ENCODE data around the gene HNF1B. TPM values are rescaled to one million over a fixed set of nuclear protein-coding genes. Genes with fewer than 3 reads are reported as not detected.
"Not testable (repeated sequence)": the region's sequence is repeated elsewhere in the genome, so short reads cannot be mapped to it uniquely, and the experiment has no call there.

Gene HNF1B, protein sequence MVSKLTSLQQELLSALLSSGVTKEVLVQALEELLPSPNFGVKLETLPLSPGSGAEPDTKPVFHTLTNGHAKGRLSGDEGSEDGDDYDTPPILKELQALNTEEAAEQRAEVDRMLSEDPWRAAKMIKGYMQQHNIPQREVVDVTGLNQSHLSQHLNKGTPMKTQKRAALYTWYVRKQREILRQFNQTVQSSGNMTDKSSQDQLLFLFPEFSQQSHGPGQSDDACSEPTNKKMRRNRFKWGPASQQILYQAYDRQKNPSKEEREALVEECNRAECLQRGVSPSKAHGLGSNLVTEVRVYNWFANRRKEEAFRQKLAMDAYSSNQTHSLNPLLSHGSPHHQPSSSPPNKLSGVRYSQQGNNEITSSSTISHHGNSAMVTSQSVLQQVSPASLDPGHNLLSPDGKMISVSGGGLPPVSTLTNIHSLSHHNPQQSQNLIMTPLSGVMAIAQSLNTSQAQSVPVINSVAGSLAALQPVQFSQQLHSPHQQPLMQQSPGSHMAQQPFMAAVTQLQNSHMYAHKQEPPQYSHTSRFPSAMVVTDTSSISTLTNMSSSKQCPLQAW
- not detected for polyA plus RNA-seq

GRCh38 chr17:37744961-37745800 is at the start of gene HNF1B:
Gene HNF1B, minus strand, starts transcription at chr17:37745059. Its CDS starts 175 bp downstream, at chr17:37744884.
- Mint-ChIP-seq H3K9me3 (no peaks in the 10 kb centered on the region), H3K36me3 (no peaks in the 10 kb centered on the region), H3K27me3 (ENCODE audit: low read depth in 3 of 3) (peaks cover 8 to 28% (median 27%) of the 10 kb centered on the region in 3 donors), H3K27ac (no peak within 1 kb of the TSS), H3K4me3 (peak within 1 kb of the TSS; percentile 28 to 59 (median 41)), H3K4me1 (peaks cover 11 to 14% of the 10 kb centered on the region in 2 donors)
- no peak for DNase-seq

DNA sequence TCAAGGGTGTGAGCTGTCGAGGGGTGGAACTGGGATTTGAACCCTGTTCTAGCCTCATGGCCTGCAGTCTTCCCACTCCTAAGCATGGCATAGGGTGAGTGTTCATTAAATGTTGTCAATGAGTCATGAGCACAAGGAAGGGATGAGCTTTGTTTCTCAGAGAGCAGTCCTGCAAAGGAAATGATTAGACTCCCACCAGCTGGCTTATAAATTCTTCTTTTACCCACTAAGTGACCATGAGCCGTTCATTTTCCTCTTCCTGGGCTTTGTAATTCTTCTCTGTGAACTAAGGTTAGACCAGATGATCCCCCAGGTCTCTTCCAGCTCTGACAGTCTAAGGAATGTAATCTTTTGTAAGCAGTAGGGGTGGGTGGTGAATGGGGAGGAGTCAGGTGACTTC is 47.9 kb upstream of the HNF1B start:
- Mint-ChIP-seq H3K27ac (no peak overlapping the region), H3K4me1 (no peaks in the 10 kb centered on the region), H3K9me3 (no peaks in the 10 kb centered on the region), H3K36me3 (no peaks in the 10 kb centered on the region), H3K4me3 (no peak overlapping the region), H3K27me3 (ENCODE audit: low read depth in 3 of 3) (peaks cover 2 to 11% (median 4%) of the 10 kb centered on the region in 3 donors)
- DNase-seq: no peak

GRCh38 chr17:37791447-37792399 is 46.9 kb upstream of the HNF1B start:
- no peaks in the 10 kb centered on the region for H3K36me3 Mint-ChIP-seq
- H3K4me3 Mint-ChIP-seq: no peak overlapping the region
- peak; percentile 31 to 47 (median 43) for DNase-seq
- no peak overlapping the region for H3K27ac Mint-ChIP-seq
- H3K27me3 Mint-ChIP-seq (ENCODE audit: low read depth in 3 of 3): peaks cover 2 to 11% (median 8%) of the 10 kb centered on the region in 3 donors
- no peaks in the 10 kb centered on the region for H3K9me3 Mint-ChIP-seq
- H3K4me1 Mint-ChIP-seq: no peaks in the 10 kb centered on the region

DNA sequence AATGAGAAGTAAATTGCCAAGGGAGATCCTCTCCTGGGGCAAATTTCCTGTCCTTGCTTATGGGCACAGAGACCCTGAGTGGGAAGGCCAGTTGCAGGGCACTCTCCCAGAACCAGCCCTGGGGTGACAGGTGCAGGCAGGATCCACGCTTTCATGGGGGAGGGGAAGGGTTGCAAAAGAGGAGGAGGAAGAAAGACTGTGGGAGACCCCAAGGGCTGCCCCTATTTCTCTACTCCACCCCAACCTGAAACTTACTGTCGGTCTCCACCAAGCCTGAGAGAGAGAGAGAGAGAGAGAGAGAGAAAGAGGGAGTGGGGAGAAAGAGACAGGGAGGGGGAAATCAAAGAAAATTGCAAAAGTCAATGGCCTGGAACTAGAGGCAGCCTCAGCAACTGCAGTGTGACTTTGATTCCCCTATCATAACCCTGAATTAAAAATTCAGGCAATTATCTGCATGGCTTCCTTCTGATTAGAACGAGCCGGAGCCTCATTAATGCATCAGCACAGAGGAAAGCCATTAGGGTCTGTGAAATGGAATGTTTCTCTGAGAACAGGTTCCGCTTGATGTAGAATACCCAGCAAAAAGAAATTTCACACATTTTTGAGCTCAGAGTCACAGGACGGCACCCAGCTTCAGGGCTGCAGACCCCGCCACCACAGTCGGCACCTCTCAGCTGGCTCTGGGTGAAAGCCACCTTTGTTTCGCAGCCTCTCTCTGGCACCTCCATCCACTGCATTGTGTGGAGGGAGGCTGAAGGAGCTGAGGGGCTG is 45.1 kb upstream of the HNF1B start:
- Mint-ChIP-seq H3K27me3 (ENCODE audit: low read depth in 3 of 3) (peaks cover 4 to 11% (median 8%) of the 10 kb centered on the region in 3 donors), H3K36me3 (no peaks in the 10 kb centered on the region), H3K4me3 (no peak overlapping the region), H3K4me1 (no peaks in the 10 kb centered on the region), H3K9me3 (no peaks in the 10 kb centered on the region), H3K27ac (no peak overlapping the region)
- no peak for DNase-seq

DNA sequence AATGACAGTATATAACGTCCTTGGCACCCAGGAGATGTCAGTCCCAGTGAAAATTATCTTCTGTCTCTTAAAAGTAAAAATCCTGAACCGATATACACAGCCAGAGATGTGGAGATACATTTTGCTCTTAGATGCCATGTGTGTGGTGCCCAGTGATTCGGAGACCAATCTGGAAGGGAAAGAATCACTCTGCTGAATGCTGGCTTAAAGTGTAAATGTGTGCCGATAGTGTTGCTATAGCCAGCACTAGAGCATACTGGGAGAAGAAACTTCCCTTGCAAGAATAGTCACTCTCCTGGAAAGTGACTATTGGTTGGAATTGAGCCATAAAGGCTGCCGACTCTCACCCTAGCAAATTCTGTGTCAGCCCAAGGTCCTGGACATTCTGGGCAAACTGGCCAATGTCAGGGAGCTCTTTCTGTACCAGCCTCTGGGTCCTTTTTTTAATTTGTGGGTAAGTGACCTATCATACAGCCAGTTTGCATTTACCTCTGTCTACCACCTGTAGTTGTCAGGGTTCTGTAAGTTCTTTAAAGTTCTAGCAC is 44.2 kb upstream of the HNF1B start:
- Mint-ChIP-seq H3K9me3 (peaks cover 0 to 2% (median 0%) of the 10 kb centered on the region in 6 donors), H3K27me3 (ENCODE audit: low read depth in 3 of 3) (peaks cover 8 to 11% (median 9%) of the 10 kb centered on the region in 3 donors), H3K27ac (no peak overlapping the region), H3K36me3 (no peaks in the 10 kb centered on the region), H3K4me1 (no peaks in the 10 kb centered on the region), H3K4me3 (no peak overlapping the region)
- no peak for DNase-seq

- H3K36me3 Mint-ChIP-seq: no peaks in the 10 kb centered on the region
- no peak overlapping the region for H3K4me3 Mint-ChIP-seq
- peaks cover 0 to 2% (median 0%) of the 10 kb centered on the region in 6 donors for H3K9me3 Mint-ChIP-seq
- no peak overlapping the region for H3K27ac Mint-ChIP-seq
- peaks cover 8 to 13% (median 9%) of the 10 kb centered on the region in 3 donors for H3K27me3 Mint-ChIP-seq (ENCODE audit: low read depth in 3 of 3)
- H3K4me1 Mint-ChIP-seq: no peaks in the 10 kb centered on the region
- DNase-seq: no peak
Observed at GRCh38 chr17:37788526-37788925, 43.7 kb upstream of the HNF1B start.

- Mint-ChIP-seq H3K36me3 (no peaks in the 10 kb centered on the region), H3K4me1 (no peaks in the 10 kb centered on the region), H3K27ac (no peak overlapping the region), H3K9me3 (peaks cover 0 to 2% (median 0%) of the 10 kb centered on the region in 6 donors), H3K27me3 (ENCODE audit: low read depth in 3 of 3) (peaks cover 7 to 10% (median 8%) of the 10 kb centered on the region in 3 donors), H3K4me3 (no peak overlapping the region)
- DNase-seq: no peak
Observed at GRCh38 chr17:37787055-37787757, 42.3 kb upstream of the HNF1B start.

DNA sequence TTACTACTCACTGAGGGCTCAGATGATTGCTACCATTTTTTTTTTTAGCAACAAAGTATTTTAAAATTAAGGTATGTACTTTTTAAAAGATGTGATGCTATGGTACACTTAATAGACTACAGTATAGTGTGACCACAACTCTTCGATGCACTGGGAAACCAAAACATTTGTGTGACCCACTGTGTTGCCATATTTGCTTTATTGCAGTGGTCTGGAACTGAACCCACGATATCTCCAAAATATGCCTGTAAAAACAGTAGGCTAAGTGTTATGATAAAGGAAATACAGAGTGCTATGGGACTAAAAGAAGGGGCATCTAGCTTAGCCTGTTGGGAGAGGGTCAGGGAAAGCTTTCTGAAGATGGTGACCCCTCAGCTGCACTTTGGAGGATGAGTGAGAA is 41.6 kb upstream of the HNF1B start:
- H3K9me3 Mint-ChIP-seq: peaks cover 0 to 2% (median 0%) of the 10 kb centered on the region in 6 donors
- no peak overlapping the region for H3K27ac Mint-ChIP-seq
- peaks cover 5 to 8% (median 7%) of the 10 kb centered on the region in 3 donors for H3K27me3 Mint-ChIP-seq (ENCODE audit: low read depth in 3 of 3)
- H3K4me1 Mint-ChIP-seq: no peaks in the 10 kb centered on the region
- H3K36me3 Mint-ChIP-seq: no peaks in the 10 kb centered on the region
- DNase-seq: no peak
- no peak overlapping the region for H3K4me3 Mint-ChIP-seq

- H3K9me3 Mint-ChIP-seq; H3K4me1 Mint-ChIP-seq; DNase-seq; H3K4me3 Mint-ChIP-seq; H3K27me3 Mint-ChIP-seq (ENCODE audit: low read depth in 3 of 3); H3K36me3 Mint-ChIP-seq; H3K27ac Mint-ChIP-seq: not testable (repeated sequence)
Observed at GRCh38 chr17:37782460-37782859, 37.6 kb upstream of the HNF1B start.

GRCh38 chr17:37781451-37781850 is 36.6 kb upstream of the HNF1B start:
- peaks cover 0 to 6% (median 2%) of the 10 kb centered on the region in 3 donors for H3K27me3 Mint-ChIP-seq (ENCODE audit: low read depth in 3 of 3)
- peaks cover 0 to 2% (median 0%) of the 10 kb centered on the region in 6 donors for H3K9me3 Mint-ChIP-seq
- H3K27ac Mint-ChIP-seq: no peak overlapping the region

GRCh38 chr17:37779554-37779953 is 34.7 kb upstream of the HNF1B start:
- Mint-ChIP-seq H3K9me3 (no peaks in the 10 kb centered on the region), H3K4me1 (peaks cover 6 to 8% of the 10 kb centered on the region in 2 donors), H3K36me3 (no peaks in the 10 kb centered on the region), H3K4me3 (no peak overlapping the region), H3K27ac (no peak overlapping the region), H3K27me3 (ENCODE audit: low read depth in 3 of 3) (peaks cover 0 to 4% (median 2%) of the 10 kb centered on the region in 3 donors)
- no peak for DNase-seq

More at GRCh38 chr17:37781451-37781850, 36.6 kb upstream of the HNF1B start:
- no peak for DNase-seq
- no peaks in the 10 kb centered on the region for H3K36me3 Mint-ChIP-seq
- H3K4me3 Mint-ChIP-seq: no peak overlapping the region
- H3K4me1 Mint-ChIP-seq: no peaks in the 10 kb centered on the region

DNA sequence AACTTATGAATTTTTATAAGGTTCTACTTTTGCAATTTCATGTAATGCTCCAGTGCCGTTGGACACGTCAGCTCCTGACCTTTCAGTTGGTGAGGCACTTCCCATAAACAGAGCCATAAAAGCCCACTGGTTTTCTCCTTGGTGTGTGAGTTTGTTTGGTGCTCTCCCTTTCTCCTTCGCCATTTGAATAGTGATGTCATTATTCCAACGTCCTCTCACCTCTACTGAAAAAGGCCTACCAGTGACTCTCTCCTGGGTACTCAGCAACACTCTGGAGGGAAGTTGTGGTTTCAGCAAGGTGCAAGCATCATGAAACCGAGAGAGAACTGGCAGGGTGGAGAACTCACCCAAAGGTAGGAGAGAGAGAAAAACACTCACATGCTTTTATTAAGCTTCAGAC is 29.6 kb upstream of the HNF1B start:
- Mint-ChIP-seq H3K36me3 (no peaks in the 10 kb centered on the region), H3K9me3 (no peaks in the 10 kb centered on the region), H3K27ac (peak overlapping the region in 1 of 6 donors; percentile 2), H3K27me3 (ENCODE audit: low read depth in 3 of 3) (peaks cover 0 to 9% (median 0%) of the 10 kb centered on the region in 3 donors), H3K4me3 (peak overlapping the region in 3 of 5 donors; percentile 8 to 30 (median 22)), H3K4me1 (peaks cover 8 to 22% of the 10 kb centered on the region in 2 donors)
- peak; percentile 14 to 28 (median 23) for DNase-seq

All from immature natural killer cell (primary cell).